ENCODE data around the gene EXOC4.

DNA sequence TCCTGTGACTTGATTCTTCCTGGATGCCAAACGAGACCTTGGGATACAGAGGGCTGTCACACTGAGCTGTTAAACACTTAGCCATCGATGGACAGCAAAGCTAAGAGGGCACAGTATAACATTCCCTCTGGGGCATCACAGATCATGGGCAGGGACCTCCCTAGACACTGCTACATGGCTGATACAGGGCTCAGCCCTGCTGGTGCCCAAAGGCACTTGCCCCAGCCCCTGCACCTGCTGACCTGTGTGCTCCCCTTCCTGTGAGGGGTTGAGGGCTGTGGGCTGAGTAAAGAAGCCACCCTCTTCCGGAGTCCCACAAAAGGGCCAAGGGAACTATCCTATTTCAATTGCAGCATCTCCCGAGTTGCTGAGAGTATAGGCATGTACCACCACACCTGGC is 337.9 kb downstream of the EXOC4 start:
- TF ChIP-seq CTCF (IDR thresholded peaks at IDR 0.05 in 4 of 5, conservative IDR thresholded peaks at IDR 0.05 in 1 of 5) (no peak), POLR2A (IDR thresholded peaks at IDR 0.05) (no peak)

All from gastrocnemius medialis (tissue), 4 donors.